C4-2B (cell line): ENCODE results near the gene TCF4.

Experiments
- CTCF ChIP-seq: fragments of 450-650 bp; conservative IDR thresholded peaks from 2 replicates; pipeline ENCODE4 v1.5.1; 2017; ENCODE audit warnings: mild to moderate bottlenecking
- ZFX ChIP-seq: fragments of 450-650 bp; IDR thresholded peaks from 2 replicates; pipeline ENCODE4 v1.6.1; 2017

GRCh38 chr18:55361492-55362250 lies 226.3 kb downstream of the TCF4 start:
- TF ChIP-seq CTCF (no peak), ZFX (no peak)
